Measurements from ENCODE around the gene YWHAE. TPM values are rescaled to one million over a fixed set of nuclear protein-coding genes. Genes with fewer than 3 reads are reported as not detected.

The YWHAE gene
- total and polyA plus RNA-seq, 3 donors from 2014 or later: 649 to 749 (median 678) TPM

DNA sequence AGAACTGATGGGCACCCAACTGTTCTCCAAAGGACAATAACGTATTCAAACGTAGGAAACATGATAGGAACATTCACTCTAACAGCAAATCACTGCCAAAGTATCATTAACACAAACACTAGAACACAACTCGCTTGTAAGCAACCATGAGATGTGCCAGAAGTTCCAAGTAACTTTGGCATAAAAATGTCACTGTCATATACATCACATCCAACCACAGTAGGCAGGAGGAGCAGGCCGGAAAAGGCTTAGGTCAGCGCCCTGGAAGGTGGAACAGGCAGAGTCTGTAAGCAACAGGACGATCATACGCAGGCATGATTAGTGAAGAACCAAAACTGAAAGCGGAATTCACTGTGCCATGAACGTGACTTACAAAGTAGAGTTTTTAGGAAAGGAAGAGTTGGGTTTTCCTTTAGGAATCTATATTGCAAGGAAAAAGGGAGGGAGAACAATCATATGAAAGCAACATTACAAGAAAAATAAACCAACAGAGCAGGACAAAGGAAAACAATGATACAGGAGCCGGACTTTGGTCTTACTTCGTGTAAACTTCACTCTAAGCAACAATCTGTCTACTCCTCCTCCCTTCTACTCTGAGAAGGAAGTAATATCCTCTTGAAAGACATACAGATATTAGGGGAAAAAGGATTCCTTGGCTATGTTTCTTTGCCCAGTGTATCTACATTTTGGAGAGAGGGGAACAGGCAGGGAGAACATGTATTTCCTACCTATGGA lies 52.3 kb downstream of the YWHAE start:
- intact Hi-C loops (cut with DNase I; ENCODE audit: low total_unique reads): no loop called here
- H3K36me3 ChIP-seq (ENCODE audit: low read depth, missing control alignments): no peaks in the 10 kb centered on the region
- no peak for TF ChIP-seq POLR2A (IDR thresholded peaks at IDR 0.05)
- TF ChIP-seq, protein P1, sequence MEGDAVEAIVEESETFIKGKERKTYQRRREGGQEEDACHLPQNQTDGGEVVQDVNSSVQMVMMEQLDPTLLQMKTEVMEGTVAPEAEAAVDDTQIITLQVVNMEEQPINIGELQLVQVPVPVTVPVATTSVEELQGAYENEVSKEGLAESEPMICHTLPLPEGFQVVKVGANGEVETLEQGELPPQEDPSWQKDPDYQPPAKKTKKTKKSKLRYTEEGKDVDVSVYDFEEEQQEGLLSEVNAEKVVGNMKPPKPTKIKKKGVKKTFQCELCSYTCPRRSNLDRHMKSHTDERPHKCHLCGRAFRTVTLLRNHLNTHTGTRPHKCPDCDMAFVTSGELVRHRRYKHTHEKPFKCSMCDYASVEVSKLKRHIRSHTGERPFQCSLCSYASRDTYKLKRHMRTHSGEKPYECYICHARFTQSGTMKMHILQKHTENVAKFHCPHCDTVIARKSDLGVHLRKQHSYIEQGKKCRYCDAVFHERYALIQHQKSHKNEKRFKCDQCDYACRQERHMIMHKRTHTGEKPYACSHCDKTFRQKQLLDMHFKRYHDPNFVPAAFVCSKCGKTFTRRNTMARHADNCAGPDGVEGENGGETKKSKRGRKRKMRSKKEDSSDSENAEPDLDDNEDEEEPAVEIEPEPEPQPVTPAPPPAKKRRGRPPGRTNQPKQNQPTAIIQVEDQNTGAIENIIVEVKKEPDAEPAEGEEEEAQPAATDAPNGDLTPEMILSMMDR (IDR thresholded peaks at IDR 0.05): no peak
- peak; percentile 59 for DNase-seq
- H3K27me3 ChIP-seq: no peaks in the 10 kb centered on the region
- 31 to 33% methylated on average over 11 of the region's 11 CpGs for WGBS, 2 donors
- peaks cover 4% of the 10 kb centered on the region for H3K4me1 ChIP-seq
- no peaks in the 10 kb centered on the region for H3K9me3 ChIP-seq
- no peak overlapping the region for H3K4me3 ChIP-seq
- peak overlapping the region; percentile 19 to 80 for H3K27ac ChIP-seq

DNA sequence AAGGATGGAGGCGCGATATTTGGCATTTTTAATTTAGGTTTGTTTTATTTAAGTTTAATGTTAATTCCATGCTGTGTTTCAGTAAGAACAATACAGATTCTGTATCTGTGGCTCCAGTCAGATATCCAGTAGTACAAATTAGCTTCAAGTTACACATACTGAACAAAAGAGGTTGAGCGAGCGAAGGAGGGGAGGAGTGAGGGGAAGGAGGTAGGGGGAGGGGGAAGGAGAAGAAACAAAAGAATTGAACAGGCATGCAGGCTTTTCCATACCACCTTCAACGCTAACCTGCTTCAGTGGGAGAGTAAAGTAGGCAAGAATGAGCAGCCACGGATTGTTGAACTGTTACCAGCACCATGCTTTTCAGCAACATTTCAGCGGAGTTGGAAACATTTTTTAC lies 55.5 kb downstream of the YWHAE start:
- no peaks in the 10 kb centered on the region for H3K36me3 ChIP-seq (ENCODE audit: low read depth, missing control alignments)
- no peak overlapping the region for H3K27ac ChIP-seq
- TF ChIP-seq POLR2A (IDR thresholded peaks at IDR 0.05): no peak
- TF ChIP-seq, protein P1 (IDR thresholded peaks at IDR 0.05): no peak
- intact Hi-C loops (cut with DNase I; ENCODE audit: low total_unique reads): no loop called here
- H3K9me3 ChIP-seq: no peaks in the 10 kb centered on the region
- H3K4me1 ChIP-seq: peaks cover 4% of the 10 kb centered on the region
- no peak for DNase-seq
- H3K4me3 ChIP-seq: no peak overlapping the region
- WGBS, 2 donors: 77 to 93% methylated on average over 7 of the region's 7 CpGs
- H3K27me3 ChIP-seq: no peaks in the 10 kb centered on the region

DNA sequence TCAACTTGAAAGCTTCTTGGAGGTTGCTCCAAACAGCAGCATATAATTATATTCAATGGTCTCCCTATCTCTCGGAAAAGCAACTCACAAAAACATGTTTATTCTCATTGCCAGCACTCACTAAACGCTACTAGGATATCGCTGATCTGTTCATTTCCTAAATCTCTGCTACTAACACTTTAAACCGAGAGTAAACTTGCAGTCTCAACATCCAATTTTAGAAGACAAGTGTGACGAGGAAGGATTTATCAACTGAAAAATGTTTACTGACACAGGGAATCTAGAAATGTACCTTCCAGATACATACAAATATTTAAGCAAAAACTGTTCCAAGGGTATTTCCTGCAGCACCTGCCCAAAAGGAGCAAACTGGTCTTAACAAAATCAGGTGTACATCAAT lies 56.5 kb downstream of the YWHAE start:
- no peak for TF ChIP-seq POLR2A (IDR thresholded peaks at IDR 0.05)
- TF ChIP-seq, protein P1 (IDR thresholded peaks at IDR 0.05): no peak
- Histone ChIP-seq H3K27ac (no peak overlapping the region), H3K36me3 (ENCODE audit: low read depth, missing control alignments) (no peaks in the 10 kb centered on the region), H3K4me3 (no peak overlapping the region), H3K27me3 (no peaks in the 10 kb centered on the region), H3K4me1 (peaks cover 4% of the 10 kb centered on the region), H3K9me3 (no peaks in the 10 kb centered on the region)
- 81 to 88% methylated on average over 5 of the region's 5 CpGs for WGBS, 2 donors
- intact Hi-C loops (cut with DNase I; ENCODE audit: low total_unique reads): no loop called here
- no peak for DNase-seq

DNA sequence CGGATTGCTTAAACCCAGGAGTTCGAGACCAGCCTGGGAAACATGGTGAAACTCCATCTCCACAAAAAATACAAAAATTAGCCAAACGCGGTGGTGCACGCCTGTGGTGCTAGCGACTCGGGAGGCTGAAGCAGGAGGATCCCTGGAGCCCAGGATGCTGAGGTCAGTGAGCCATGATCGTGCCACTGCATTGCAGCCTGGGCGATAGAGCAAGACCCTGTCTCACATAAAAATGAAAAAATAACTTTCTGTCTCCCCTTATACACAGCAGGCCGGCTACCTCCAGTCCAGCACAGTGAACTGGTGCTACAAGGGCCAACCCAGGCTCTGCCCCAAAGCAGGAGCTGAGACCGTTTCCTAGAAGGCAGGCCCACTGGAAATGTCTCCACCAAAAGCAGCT lies 59.7 kb downstream of the YWHAE start:
- no peak for DNase-seq
- Histone ChIP-seq H3K4me3 (no peak overlapping the region), H3K36me3 (ENCODE audit: low read depth, missing control alignments) (no peaks in the 10 kb centered on the region), H3K4me1 (no peaks in the 10 kb centered on the region), H3K27me3 (no peaks in the 10 kb centered on the region), H3K27ac (no peak overlapping the region), H3K9me3 (no peaks in the 10 kb centered on the region)
- 88 to 93% methylated on average over 11 of the region's 11 CpGs for WGBS, 2 donors
- intact Hi-C loops (cut with DNase I; ENCODE audit: low total_unique reads): no loop called here
- no peak for TF ChIP-seq POLR2A (IDR thresholded peaks at IDR 0.05)
- TF ChIP-seq, protein P1 (IDR thresholded peaks at IDR 0.05): no peak

DNA sequence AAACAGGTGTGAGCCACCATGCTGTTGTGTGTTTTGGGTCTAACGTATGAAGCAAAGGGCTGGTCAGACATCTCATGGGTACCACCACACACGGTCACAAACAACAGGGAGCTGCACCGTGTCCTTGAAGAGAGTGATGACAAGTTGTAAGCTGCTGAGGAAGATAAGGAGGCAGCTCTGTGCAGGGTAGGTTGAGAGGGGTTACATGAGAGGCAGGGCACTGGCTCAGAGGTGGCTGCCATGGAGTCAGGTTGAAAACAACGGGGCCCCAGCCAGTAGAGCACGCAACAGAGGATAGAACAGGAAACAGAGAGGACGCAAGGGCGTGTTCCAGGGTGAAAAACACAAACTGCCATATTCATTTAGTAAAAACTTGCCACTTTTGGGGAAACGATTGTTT lies 68.3 kb downstream of the YWHAE start:
- Histone ChIP-seq H3K4me1 (no peaks in the 10 kb centered on the region), H3K4me3 (no peak overlapping the region), H3K27me3 (no peaks in the 10 kb centered on the region), H3K9me3 (no peaks in the 10 kb centered on the region), H3K27ac (no peak overlapping the region), H3K36me3 (ENCODE audit: low read depth, missing control alignments) (no peaks in the 10 kb centered on the region)
- intact Hi-C loops (cut with DNase I; ENCODE audit: low total_unique reads): loop anchor here (5.0 kb wide), 1 partner anchor 64 kb away; no protein-coding TSS in a partner anchor
- 74 to 76% methylated on average over 8 of the region's 8 CpGs for WGBS, 2 donors
- TF ChIP-seq, protein P1 (IDR thresholded peaks at IDR 0.05): no peak
- TF ChIP-seq POLR2A (IDR thresholded peaks at IDR 0.05): no peak
- DNase-seq: no peak

Data from testis (tissue), 3 donors.